ENCODE results near the gene GNB1L. TPM values are rescaled to one million over a fixed set of nuclear protein-coding genes. Genes with fewer than 3 reads are reported as not detected.
A peak's percentile ranks its signal among the peaks of the same experiment; 100 is the strongest.

GNB1L gene
- total and polyA plus RNA-seq, 2 of the 13 experiments (the other 11 are each of a cell fraction or from before 2014, with no cell fraction given) = 2.5 to 7.4 TPM

DNA sequence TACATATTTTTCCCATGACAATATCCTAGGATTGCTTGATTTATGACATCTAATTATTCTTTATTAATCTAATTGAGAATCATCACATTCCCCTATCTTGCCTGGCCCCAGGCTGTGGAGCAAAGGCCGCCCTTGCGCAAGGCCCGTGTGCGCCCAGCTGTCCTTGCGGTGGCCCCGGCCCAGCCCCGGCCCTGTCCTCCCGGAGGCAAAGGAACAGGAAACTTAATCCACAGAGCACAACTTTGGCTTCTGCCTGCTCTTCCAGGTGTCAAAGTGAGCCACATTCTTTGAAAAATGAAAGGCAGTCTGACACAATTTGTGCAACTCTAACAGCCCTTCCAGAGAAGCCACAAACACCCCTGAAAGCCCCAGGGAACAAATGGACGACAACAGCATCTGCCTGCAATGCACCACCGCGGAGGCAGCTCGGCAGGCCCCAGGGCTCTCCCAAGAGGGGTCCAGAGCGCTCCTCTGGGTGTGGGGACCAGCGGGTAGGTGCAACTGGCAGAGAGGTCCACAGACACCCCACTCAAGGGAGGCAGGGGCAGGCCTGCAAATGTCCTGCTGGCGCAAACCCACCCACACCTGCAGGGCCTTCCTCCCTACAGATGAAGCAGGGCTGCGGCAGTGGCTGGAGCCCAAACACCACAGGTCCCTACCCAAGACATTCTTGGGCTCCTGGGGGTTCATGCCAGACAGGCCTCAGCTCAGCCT, 30.3 kb downstream of the GNB1L start (continued):
- TF ChIP-seq, protein P1, sequence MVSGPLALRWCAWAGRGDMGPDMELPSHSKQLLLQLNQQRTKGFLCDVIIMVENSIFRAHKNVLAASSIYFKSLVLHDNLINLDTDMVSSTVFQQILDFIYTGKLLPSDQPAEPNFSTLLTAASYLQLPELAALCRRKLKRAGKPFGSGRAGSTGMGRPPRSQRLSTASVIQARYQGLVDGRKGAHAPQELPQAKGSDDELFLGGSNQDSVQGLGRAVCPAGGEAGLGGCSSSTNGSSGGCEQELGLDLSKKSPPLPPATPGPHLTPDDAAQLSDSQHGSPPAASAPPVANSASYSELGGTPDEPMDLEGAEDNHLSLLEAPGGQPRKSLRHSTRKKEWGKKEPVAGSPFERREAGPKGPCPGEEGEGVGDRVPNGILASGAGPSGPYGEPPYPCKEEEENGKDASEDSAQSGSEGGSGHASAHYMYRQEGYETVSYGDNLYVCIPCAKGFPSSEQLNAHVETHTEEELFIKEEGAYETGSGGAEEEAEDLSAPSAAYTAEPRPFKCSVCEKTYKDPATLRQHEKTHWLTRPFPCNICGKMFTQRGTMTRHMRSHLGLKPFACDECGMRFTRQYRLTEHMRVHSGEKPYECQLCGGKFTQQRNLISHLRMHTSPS (CRISPR knock-in tag; IDR thresholded peaks at IDR 0.05; ENCODE audit: low read depth) = 0 out of 2 replicates have a peak, but pooled peaks have one; percentile 10
- TF ChIP-seq EHMT2 (IDR thresholded peaks at IDR 0.05; ENCODE audit: borderline replicate concordance, low read depth, low read length) (0 out of 2 replicates have a peak, but pooled peaks have one; percentile 39), PRMT3 (CRISPR knock-in tag; IDR thresholded peaks at IDR 0.05; ENCODE audit: borderline replicate concordance, low read depth) (no peak), NFRKB (IDR thresholded peaks at IDR 0.05) (no peak), SNAPC2 (CRISPR knock-in tag; IDR thresholded peaks at IDR 0.05) (0 out of 2 replicates have a peak, but pooled peaks have one; percentile 40), ATAD3A (CRISPR knock-in tag; IDR thresholded peaks at IDR 0.05) (no peak), PPARG (CRISPR knock-in tag; conservative IDR thresholded peaks at IDR 0.05) (peak; percentile 97), ZNF124 (CRISPR knock-in tag; IDR thresholded peaks at IDR 0.05) (peak; percentile 90; the same call in 1 of the 2 replicates), ZC3H13 (CRISPR knock-in tag; IDR thresholded peaks at IDR 0.05) (no peak; the same call in 1 of the 2 replicates), AKAP8 (CRISPR knock-in tag; IDR thresholded peaks at IDR 0.05) (no peak), AGO1 (IDR thresholded peaks at IDR 0.05; ENCODE audit: low read depth, low read length, poor library complexity, severe bottlenecking) (no peak), JARID2 (CRISPR knock-in tag; IDR thresholded peaks at IDR 0.05; ENCODE audit: insufficient replicate concordance) (no peak), SIX1 (CRISPR knock-in tag; IDR thresholded peaks at IDR 0.05; ENCODE audit: borderline replicate concordance) (peak; percentile 71; the same call in 1 of the 2 replicates), CHCHD3 (CRISPR knock-in tag; IDR thresholded peaks at IDR 0.05) (peak; percentile 79; the same call in 1 of the 2 replicates), MAF1 (CRISPR knock-in tag; IDR thresholded peaks at IDR 0.05; ENCODE audit: borderline replicate concordance) (no peak), KDM5B (CRISPR knock-in tag; IDR thresholded peaks at IDR 0.05; ENCODE audit: borderline replicate concordance) (no peak), JUN (CRISPR knock-in tag; IDR thresholded peaks at IDR 0.05) (no peak), RXRA (CRISPR knock-in tag; IDR thresholded peaks at IDR 0.05) (peak; percentile 86), NFYB (CRISPR knock-in tag; IDR thresholded peaks at IDR 0.05) (no peak), GFI1 (CRISPR knock-in tag; IDR thresholded peaks at IDR 0.05; ENCODE audit: borderline replicate concordance) (no peak), NAIF1 (CRISPR knock-in tag; IDR thresholded peaks at IDR 0.05; ENCODE audit: borderline replicate concordance) (no peak), SPEN (CRISPR knock-in tag; IDR thresholded peaks at IDR 0.05; ENCODE audit: low read depth) (peak; percentile 60), NR3C1 (CRISPR knock-in tag; IDR thresholded peaks at IDR 0.05) (no peak), PRPF4 (IDR thresholded peaks at IDR 0.05; ENCODE audit: low read depth, low read length, poor library complexity, severe bottlenecking) (no peak)
- TF ChIP-seq, protein P2, sequence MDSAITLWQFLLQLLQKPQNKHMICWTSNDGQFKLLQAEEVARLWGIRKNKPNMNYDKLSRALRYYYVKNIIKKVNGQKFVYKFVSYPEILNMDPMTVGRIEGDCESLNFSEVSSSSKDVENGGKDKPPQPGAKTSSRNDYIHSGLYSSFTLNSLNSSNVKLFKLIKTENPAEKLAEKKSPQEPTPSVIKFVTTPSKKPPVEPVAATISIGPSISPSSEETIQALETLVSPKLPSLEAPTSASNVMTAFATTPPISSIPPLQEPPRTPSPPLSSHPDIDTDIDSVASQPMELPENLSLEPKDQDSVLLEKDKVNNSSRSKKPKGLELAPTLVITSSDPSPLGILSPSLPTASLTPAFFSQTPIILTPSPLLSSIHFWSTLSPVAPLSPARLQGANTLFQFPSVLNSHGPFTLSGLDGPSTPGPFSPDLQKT (CRISPR knock-in tag; IDR thresholded peaks at IDR 0.05; ENCODE audit: borderline replicate concordance) = no peak
- TF ChIP-seq, protein P3, sequence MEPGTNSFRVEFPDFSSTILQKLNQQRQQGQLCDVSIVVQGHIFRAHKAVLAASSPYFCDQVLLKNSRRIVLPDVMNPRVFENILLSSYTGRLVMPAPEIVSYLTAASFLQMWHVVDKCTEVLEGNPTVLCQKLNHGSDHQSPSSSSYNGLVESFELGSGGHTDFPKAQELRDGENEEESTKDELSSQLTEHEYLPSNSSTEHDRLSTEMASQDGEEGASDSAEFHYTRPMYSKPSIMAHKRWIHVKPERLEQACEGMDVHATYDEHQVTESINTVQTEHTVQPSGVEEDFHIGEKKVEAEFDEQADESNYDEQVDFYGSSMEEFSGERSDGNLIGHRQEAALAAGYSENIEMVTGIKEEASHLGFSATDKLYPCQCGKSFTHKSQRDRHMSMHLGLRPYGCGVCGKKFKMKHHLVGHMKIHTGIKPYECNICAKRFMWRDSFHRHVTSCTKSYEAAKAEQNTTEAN (CRISPR knock-in tag; conservative IDR thresholded peaks at IDR 0.05) = peak; percentile 75; the same call in 1 of the 2 replicates
- TF ChIP-seq, protein P4, sequence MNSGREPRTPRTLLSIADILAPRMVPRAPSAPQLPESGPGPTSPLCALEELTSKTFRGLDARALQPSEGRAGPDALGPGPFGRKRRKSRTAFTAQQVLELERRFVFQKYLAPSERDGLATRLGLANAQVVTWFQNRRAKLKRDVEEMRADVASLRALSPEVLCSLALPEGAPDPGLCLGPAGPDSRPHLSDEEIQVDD (CRISPR knock-in tag; IDR thresholded peaks at IDR 0.05; ENCODE audit: borderline replicate concordance) = no peak

Measured in HepG2 (cell line).